ENCODE data around the gene ARPC5L.
"Not testable (repeated sequence)": the region's sequence is repeated elsewhere in the genome, so short reads cannot be mapped to it uniquely, and the experiment has no call there.

Gene ARPC5L

DNA sequence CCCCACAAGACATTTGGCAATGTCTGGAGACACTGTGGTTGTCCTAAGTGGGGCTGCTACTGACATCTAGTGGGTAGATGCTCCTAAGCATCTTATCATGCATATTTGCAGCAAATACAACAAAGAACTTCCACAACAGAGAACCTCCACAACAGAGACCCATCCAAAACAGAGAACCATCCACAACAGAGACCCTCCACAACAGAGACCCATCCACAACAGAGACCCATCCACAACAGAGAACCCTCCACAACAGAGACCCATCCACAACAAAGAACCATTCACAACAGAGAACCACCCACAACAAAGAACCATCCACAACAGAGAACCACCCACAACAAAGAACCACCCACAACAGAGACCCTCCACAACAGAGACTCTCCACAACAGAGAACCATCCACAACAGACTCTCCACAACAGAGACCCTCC, 32.8 kb downstream of the ARPC5L start:
- no peak for DNase-seq

DNA sequence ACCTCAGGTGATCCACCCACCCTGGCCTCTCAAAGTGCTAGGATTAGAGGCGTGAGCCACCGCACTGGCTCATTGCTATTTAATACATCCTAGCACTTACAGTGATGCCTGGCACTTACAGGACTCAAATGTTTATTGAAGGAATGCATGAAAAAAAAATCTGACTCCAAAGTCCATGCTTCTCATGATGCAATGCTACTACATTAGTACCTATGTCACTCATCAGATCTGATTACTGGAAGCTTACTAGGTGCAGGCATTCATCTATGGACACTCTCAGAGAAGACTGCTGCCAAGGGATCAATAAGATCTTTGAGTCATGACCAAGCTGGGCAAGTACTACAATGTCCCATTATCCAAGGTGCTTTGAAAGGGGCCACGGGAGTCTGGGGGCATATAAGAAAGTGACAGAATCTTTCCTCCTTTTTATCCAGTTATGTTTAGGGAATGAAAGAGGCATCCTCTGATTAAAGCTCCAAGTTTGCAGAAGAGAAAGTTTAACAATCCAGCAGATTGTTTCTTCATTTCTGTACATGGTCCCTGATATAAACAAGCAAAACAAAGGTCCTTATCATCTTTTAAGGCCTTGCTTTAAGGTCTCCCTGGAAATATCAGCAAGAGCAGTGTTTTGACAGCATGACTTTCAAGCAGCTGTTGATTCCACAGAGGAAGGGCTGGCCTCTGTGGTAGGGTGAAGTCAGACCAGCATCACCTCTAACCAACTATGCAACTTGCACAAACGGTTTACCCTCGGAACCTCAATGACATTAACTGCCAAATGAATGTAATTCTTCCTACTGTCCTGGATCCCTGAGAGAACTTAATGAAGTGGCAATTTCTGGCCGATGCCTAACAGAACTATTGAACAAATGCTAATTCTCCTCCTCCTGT, 35.9 kb downstream of the ARPC5L start:
- DNase-seq, result no peak

DNA sequence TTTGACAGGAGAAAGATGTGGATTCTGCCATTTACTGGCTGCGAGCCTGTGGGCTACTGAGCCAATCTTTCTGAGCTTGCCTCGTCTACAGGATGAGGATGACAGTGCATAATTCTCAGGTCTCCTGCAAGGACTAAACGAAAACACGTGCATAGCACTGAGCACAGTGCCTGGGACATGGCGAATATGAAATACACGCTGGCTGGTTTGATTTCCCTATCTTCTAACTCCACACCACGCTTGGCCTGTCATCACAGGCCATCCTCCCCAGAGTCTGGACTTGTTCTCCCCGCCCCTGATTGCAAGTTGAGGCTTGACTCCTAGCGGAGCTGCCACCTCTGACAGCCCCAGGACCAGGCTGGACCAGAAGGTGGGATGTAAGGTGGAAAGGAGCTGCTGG, 37.9 kb downstream of the ARPC5L start:
- no peak for DNase-seq

DNA sequence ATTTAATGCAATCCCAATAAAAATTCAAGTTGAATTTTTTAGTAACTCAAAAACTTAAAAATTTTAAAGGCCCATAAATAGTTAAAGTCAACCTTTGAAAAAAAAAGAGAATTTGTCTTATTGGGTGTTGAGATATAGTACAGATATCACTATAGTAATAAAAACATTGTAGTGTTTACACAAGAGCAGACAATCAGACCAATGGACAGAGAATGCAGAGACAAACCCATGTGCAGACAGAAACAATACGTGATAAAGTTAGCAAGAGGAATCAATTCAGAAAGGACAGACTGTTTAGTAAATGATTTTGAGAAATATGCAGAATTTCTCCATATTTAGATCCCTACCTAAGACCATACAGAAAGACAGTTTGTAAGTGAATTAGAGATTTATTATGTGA, 45.0 kb downstream of the ARPC5L start:
- no peak for DNase-seq

DNA sequence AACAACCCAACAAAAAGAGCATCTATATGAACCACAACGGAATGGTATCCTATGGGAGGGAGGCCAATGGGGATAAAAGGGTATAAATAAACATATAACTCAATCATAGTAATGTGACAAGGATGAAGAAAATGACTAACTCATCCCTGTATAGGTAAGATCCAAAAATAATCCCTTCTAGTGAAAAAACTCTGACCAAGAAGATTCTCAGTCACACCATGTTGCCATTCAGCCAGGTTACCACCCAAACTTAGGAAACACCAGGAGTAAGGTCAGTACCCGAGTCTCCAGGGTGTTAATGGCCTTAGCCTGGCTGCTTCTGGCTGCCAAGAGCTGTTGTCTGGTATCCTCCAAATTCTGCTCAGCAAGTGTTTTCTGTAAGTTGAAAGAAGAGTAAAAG, 46.2 kb downstream of the ARPC5L start:
- DNase-seq, result no peak

DNA sequence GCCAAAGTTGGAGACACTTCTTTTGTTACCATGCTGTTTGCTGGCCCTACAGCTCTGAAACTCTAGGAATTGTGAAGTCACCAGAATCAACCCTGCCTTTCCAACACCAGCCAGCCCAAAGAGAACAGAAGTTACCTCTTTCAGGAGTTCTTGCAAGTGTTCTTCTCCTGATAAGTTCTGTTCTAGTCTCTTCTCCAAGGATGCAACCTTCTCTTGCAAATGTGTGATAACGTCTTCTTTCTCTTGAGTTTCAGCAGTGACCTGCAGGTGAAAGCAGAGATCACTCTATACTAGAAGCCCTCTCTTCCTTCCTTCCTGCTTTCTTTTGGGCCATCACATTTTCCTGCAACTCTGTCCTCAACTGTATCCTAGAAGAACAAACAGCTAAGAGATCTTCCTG, 49.8 kb downstream of the ARPC5L start:
- DNase-seq, result no peak

DNA sequence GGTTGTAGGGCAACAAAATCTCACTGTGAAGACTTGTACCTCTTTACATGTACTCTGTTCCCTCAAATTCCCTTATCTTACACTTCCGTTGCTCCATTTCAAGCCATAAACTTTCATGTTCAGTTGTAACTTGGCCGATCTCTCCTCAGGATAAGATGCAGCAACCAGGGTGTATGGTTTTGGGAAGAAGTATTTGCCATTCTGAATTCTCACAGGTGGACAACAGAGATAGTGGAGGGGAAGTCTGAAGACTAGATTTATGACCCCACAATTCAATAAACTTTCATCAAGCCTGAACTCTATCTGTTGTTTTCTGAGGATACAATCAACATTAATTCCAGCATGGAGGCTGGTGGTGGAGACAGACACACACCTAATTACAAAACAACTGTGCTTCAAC, 51.4 kb downstream of the ARPC5L start:
- DNase-seq, result no peak

DNA sequence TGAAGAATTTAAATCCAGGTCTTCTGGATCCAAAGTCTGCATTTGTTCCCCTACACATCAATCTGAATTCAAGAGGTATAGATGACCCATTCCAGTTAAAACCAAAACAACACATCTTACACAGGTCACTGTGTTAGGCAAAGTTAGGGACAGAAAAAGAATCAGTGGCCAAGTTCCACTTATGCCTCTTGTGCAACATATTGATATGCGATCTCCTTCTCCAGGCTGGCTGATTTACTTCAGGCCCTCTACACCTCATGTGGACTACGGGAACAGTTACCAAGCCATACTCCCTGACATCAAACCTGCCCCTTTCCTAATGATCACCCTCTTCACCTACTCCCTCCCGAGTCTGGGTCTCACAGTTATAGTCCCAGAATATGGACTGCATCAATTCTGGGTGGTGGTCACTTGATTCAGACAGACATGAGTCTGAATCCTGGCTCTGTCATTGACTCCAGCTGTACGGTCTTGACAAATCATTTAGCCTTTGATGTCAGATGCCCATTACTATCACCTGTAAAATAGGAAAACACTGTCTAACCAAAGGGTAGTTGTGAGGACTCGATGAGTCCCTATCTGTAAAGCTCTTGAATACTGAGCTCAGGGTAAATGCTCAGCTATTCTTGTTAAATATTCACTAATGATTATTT, 52.9 kb downstream of the ARPC5L start:
- no peak for DNase-seq

DNA sequence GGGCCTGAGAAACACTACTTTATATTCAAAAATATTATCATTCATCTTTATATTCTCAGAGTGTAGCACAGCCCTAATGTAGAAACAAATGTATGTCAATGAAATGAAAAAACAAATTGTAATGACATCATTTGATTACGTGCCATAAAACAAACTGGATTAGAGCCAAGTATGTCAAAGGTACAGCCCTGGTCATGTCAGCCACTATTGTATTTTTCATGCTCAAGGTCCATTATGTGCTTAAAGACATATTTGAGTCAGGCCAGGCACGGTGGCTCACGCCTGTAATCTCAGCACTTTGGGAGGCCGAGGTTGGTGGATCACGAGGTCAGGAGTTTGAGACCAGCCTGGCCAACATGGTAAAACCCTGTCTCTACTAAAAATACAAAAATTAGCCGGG, 58.5 kb downstream of the ARPC5L start:
- DNase-seq, result not testable (repeated sequence)
